ENCODE data around the gene SLC9A4.

SLC9A4 gene

GRCh38 chr2:102455061-102455670, 17.9 kb upstream of the SLC9A4 start:
- DNase-seq (ENCODE audit: low spot score), result no peak

DNA sequence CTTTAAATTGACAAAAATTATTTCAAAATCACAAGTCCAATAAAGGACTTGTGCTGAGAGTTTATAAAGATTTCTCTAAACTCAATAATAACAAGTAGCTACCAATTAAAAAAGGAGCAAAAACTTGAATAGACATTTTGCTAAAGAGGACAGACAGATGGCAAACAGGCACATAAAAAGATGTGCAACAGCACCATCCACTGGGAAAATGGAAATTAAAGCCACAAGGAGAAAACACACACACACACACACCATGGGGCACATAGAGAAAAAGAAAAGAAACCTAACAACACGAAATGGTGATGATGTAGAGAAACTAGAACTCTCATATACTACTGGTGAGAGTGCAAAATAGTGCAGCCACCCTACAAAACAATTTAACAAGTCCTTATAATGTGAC, 12.6 kb upstream of the SLC9A4 start:
- no peak for DNase-seq (ENCODE audit: low spot score)

DNA sequence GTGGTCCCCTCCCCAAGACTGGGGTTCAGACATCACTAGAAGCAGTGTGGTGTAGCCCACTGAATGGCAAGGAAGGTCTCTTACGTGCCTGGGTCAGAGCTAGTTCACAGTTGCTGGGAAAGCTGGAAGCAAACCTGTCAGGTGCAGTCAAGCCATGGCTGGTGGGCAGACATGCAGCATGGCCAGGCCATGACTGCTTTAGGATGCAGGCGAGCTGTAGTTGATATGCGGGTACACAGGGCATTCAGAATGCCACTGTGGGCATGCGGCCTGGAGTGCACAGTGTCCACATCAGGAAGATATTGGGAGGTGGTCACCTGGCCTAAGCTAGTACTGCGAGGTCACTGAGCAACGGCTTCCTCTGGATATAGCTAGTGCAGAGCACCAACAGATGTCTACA, 11.8 kb upstream of the SLC9A4 start:
- no peak for DNase-seq (ENCODE audit: low spot score)

DNA sequence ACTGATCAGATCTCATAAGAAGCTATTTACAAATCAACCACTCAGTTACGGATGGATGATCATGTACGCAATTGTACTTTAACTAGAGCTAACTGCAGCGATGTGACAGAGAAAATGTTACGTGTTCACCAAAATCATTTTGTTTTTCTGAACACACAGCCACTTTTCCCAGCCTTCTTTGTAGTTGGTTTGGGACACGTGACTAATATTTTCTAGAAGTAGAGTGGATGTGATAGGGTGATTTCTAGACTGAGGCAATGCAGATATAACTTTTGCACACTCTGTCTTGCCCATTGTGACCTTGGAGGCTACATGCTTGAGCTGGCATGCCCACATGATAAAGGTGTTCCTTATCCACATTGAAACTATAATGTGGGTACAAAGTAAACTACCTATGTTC, 9.9 kb upstream of the SLC9A4 start:
- DNase-seq (ENCODE audit: low spot score), result no peak

GRCh38 chr2:102470168-102470567, 2.9 kb upstream of the SLC9A4 start:
- DNase-seq (ENCODE audit: low spot score), result no peak

DNA sequence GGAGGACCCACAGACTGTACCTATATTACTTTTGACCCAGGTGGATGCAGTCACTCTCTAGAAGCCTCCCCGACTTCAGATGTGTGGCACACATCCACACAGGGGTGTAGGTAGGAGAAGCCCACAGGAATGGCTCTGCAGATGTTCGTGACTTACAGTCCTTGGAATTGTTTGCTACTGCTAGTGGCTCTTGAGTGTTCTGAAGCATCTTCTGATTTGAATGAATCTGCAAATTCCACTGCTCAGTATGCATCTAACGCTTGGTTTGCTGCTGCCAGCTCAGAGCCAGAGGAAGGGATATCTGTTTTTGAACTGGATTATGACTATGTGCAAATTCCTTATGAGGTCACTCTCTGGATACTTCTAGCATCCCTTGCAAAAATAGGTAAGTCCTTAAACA, 605 bp downstream of the SLC9A4 start:
- peak; percentile 50 for DNase-seq (ENCODE audit: low spot score)

GRCh38 chr2:102474785-102475184, 1.8 kb downstream of the SLC9A4 start:
- no peak for DNase-seq (ENCODE audit: low spot score)

DNA sequence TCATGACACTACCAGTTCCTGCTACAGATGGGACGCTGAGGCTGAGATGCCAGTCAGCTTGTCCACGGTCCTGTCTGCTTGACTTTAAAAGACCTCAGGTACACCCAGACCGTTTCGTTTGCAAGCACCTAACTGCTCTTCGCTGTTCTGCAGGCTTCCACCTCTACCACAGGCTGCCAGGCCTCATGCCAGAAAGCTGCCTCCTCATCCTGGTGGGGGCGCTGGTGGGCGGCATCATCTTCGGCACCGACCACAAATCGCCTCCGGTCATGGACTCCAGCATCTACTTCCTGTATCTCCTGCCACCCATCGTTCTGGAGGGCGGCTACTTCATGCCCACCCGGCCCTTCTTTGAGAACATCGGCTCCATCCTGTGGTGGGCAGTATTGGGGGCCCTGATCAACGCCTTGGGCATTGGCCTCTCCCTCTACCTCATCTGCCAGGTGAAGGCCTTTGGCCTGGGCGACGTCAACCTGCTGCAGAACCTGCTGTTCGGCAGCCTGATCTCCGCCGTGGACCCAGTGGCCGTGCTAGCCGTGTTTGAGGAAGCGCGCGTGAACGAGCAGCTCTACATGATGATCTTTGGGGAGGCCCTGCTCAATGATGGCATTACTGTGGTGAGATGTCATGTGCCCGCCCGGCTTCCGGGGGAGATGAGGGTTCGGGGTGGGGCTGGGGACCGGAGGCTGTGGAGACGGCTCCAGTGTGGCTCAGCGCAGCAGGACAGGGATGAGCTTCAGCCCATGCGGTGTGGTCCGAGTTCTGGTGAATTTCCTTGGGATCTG, 5.9 kb downstream of the SLC9A4 start:
- DNase-seq (ENCODE audit: low spot score), result no peak

DNA sequence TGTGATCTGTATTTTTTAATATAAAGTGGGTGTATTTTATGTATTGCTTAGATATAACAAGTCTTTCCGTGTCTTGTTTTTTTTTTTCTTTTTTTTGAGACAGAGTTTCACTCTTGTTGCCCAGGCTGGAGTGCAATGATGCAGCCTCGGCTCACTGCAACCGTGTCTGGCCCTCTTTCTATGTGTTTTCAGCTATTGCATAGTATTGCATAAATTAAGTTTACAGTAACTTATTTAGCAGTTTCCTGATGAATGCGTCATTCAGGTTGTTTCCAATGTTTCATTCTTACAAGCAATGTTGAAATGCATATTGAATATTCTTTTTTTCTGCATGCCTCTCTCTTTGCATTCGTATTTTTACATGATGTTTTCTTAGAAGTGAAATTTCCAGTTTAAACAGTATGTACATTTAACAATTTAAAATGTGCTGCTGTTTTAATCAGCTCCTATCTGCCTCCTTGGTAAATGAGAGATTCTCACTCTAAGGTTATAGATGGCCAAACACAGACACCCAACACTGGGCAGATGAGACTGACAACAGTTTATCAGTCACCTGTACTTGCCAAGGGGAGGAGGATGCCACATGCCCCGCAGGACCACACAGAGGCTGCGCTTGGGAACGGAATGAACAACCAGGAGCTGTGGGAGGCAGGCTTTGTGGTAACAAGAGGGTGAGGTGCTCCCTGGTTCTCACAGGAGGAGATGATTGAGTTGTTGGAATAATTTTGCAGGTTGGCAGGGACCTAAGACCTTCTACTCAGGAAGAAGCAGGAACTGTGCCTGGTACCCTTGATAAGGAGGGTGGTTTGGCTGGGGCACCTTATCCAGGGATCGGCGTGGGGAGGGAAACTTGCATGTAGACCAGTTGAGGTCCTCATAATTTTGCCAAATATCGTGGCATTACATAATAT, 7.5 kb downstream of the SLC9A4 start:
- no peak for DNase-seq (ENCODE audit: low spot score)

DNA sequence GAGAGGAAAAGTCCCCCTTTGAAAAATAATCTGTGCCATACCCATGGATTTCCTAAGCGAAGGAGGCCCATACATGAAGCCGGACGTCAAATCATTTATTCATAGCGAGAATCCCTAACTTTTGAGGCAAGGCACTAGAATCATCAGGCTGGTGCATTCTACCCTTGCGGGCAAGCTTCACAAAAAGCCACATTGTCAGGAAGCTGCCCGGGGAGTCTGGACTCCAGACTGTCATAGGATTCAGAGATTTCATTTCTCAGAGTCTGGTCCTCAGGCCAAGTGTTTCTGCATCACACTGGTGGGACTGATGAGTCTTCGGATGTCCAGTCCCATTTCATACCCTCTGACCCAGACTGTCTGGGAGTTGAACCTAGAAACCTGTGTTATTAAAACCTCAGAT, 8.9 kb downstream of the SLC9A4 start:
- no peak for DNase-seq (ENCODE audit: low spot score)

DNA sequence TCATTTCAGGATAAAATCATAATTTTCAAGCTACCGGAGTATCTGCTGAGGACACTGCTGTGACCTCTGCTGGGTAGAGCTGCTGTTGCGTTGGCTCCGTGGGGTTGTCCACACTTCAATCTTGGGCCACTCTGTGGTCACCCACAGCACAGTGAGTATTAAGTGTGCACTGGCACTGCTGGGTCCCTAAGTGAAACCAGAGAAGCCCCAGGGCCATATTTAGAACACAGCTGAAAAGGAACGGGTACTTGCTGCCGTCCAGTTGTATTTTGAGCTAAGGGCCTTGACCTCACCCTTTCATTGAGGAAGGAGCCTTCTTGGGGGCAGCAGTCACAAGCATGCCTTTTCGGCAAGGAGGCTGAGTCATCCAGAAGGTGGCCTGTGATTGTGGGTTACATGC, 10.1 kb downstream of the SLC9A4 start:
- no peak for DNase-seq (ENCODE audit: low spot score)

GRCh38 chr2:102484310-102485061, 11.5 kb downstream of the SLC9A4 start:
- no peak for DNase-seq (ENCODE audit: low spot score)

DNA sequence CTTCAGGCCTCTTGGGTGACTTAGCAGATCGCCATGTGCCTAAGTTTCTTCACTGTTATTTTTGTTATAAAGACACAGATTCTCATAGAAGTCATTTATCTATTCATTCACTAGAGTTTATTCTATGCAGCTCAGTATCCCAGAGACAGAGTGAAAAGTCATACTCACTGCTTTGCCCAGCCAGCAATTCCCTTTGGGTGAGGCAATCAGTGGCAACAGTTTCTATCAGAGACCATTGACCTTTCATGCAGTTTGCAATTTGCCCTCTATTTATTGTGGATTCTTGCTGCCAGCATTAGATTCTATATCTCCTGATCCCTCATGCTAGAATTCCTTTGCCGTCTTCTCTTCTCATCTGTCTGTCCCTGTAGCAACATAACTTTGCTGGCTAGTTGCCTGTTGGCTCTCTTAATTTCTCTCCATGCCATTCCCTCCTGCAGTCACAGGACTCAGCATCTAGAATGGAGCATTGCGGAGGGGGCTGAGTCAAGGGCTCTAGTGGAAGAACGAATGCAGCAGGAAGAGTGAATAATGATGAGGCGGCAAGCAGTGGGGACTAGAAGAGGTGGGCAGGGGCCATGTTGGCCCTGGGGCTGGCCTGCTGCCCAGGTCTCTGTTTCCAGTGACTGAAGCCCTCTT, 12.2 kb downstream of the SLC9A4 start:
- DNase-seq (ENCODE audit: low spot score), result no peak

DNA sequence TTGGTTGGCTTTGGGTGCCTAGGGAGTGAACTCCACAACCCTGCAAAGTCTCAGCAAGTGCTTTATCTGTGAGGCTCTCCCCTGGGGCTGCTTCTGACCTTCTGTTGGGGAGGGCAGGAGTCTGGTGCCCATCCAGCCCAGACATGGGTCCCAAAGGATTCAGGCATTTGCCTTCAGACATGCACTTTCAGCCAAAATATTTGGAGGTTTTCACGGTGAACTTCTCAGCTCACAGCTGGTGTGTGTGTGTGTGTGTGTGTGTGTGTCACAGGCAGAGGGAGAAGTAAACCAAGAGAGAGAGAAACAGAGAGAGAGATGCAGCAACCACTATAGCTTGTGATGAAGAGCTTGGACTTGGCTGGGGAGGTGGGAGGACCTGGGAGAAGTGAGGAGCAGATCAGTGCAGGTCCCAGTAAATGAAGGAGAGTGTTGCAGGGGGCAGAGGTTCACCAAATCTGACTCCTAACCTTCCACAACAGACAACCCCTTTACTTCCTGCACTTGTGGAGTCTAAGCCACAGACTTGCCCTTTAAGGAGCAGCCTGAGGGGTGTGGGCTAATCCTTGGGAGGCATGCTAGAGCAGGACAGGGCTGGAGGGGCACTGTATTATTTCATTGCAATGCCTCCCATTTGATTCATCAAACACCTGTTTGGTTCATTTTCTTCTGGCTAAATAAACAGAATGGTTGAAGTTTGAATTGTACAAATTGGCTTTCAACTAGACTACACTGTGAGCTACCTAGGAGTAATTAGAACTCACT, 14.1 kb downstream of the SLC9A4 start:
- DNase-seq (ENCODE audit: low spot score), result peak; percentile 28

- peak; percentile 98 for DNase-seq (ENCODE audit: low spot score)
These were observed 14.9 kb downstream of the SLC9A4 start for GRCh38 chr2:102487761-102488462.

- no peak for DNase-seq (ENCODE audit: low spot score)
These were observed 16.6 kb downstream of the SLC9A4 start for GRCh38 chr2:102489646-102490045.

GRCh38 chr2:102492006-102492405, 19.0 kb downstream of the SLC9A4 start:
- DNase-seq (ENCODE audit: low spot score), result no peak

DNA sequence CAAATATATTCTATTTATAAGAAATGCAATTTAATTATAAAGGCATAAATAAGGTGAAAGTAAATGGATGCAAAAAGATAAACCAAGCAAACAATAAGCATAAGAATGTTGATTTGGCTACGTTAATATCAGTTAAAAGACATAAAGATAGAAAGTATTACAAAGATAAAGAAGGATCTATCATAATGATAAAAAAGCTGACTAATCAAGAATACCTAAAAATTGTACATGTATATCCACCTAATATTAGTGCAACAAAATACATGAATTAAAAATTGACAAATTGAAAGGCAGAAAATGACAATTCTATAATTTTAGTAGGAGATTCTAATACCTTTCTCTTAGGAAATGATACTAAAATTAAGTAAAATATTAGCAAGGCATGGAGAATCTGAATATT, 21.5 kb downstream of the SLC9A4 start:
- no peak for DNase-seq (ENCODE audit: low spot score)

DNA sequence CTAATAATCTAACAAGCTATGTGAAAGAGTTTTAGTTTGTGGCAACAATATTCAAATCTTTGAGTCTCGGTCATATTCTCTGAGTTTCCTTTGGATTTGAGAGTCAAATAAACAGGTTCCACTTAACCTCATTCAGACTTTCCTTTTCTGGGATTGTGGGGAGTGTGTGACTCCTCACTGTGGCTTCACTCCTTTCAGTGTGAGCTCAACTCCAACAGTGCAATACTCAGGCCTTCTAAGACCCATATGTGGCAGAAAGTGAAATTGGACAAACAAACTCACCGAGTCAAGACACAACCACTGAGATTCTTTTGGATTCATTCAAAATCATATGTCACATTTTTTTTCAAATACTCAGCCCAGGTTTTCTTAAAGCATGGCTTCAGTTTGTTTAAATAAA, 25.4 kb downstream of the SLC9A4 start:
- DNase-seq (ENCODE audit: low spot score), result no peak

GRCh38 chr2:102499558-102499957, 26.5 kb downstream of the SLC9A4 start:
- no peak for DNase-seq (ENCODE audit: low spot score)

Data from kidney tubule cell (primary cell).